RWPE1 (cell line): Measurements from ENCODE around the gene MYO5B.

Experiments
- CTCF ChIA-PET: fragments of 350-600 bp; sonication (Branson Sonifier 250); formaldehyde crosslinking; extraction: SDS; loops from one replicate; lab custom pipeline; 2021; lab: Yijun Ruan, JAX
- POLR2A ChIA-PET: fragments of 400-600 bp; formaldehyde crosslinking; extraction: SDS; loops from one replicate; lab custom pipeline; 2020; ENCODE audit warnings: antibody characterized with exemption; ENCODE audit not compliant: low non-redundant PET; lab: Yijun Ruan, JAX
- DNase-seq: peaks from one replicate; pipeline ENCODE4 v3.0.0; 2012; ENCODE audit warnings: low spot score
- H3K27ac ChIP-seq: fragments of 450-650 bp; 2 replicates; pipeline ENCODE4 v1.5.1; 2017
- TF ChIP-seq, protein P1 (sequence below): fragments of 450-650 bp; conservative IDR thresholded peaks from 2 replicates; pipeline ENCODE4 v1.5.1; 2017; ENCODE audit warnings: low read depth, mild to moderate bottlenecking

The MYO5B gene

GRCh38 chr18:49931179-49931578, 263.8 kb downstream of the MYO5B start:
- POLR2A ChIA-PET = no interaction called here
- CTCF ChIA-PET = interaction anchor here (0.6 kb wide), 1 partner anchor 15 kb away, joined by 3 read pairs; no protein-coding TSS in a partner anchor
- no peak for DNase-seq
- H3K27ac ChIP-seq = no peak overlapping the region
- TF ChIP-seq, protein P1, sequence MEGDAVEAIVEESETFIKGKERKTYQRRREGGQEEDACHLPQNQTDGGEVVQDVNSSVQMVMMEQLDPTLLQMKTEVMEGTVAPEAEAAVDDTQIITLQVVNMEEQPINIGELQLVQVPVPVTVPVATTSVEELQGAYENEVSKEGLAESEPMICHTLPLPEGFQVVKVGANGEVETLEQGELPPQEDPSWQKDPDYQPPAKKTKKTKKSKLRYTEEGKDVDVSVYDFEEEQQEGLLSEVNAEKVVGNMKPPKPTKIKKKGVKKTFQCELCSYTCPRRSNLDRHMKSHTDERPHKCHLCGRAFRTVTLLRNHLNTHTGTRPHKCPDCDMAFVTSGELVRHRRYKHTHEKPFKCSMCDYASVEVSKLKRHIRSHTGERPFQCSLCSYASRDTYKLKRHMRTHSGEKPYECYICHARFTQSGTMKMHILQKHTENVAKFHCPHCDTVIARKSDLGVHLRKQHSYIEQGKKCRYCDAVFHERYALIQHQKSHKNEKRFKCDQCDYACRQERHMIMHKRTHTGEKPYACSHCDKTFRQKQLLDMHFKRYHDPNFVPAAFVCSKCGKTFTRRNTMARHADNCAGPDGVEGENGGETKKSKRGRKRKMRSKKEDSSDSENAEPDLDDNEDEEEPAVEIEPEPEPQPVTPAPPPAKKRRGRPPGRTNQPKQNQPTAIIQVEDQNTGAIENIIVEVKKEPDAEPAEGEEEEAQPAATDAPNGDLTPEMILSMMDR = no peak

DNA sequence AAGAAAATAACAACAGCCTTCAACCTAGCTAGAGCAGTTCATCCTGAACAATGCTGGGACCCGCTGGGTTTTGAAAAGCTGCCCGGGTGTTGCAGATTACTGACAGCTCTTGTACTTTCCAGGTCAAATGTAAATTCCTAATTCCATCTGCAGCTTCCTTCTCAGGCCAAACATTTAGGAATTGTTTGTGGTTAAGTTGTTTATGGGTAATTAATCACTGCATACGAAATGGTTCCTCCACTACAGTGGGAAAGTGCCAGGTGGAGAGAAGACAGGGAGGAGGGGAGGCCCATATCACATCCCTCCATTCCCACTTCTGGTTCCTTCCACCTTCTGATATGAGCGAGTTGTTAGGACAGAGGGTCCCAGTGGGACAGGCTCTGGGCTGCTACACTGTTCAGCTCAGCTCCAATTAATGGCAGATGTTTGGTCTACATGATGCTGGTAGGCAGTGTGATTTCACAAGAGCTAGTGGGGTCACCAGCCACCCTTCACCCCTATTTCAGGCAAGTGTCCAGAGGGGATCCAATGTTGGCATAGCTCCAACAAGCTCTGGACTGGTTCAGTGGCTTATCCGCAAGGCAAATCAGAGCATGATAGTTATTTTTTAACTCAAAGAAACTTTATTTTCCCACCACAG, 268.7 kb downstream of the MYO5B start:
- no peak for DNase-seq
- no peak overlapping the region for H3K27ac ChIP-seq
- ChIA-PET POLR2A (no interaction called here), CTCF (no interaction called here)
- TF ChIP-seq, protein P1 = no peak

- ChIA-PET CTCF (no interaction called here), POLR2A (no interaction called here)
- H3K27ac ChIP-seq = no peak overlapping the region
- TF ChIP-seq, protein P1 = no peak
- DNase-seq = no peak
Observed at GRCh38 chr18:49924293-49924983, 270.5 kb downstream of the MYO5B start.

- ChIA-PET POLR2A (no interaction called here), CTCF (no interaction called here)
- peak; percentile 42 for DNase-seq
- TF ChIP-seq, protein P1 = no peak
- no peak overlapping the region for H3K27ac ChIP-seq
Observed at GRCh38 chr18:49922228-49922627, 272.7 kb downstream of the MYO5B start.

GRCh38 chr18:49921318-49921985, 273.5 kb downstream of the MYO5B start:
- TF ChIP-seq, protein P1 = no peak
- CTCF ChIA-PET = interaction anchor here (0.6 to 0.7 kb wide), 2 partner anchors 10 to 33 kb away, joined by 3 to 7 read pairs; no protein-coding TSS in a partner anchor
- no peak overlapping the region for H3K27ac ChIP-seq
- DNase-seq = no peak
- POLR2A ChIA-PET = no interaction called here

GRCh38 chr18:49920731-49921130, 274.2 kb downstream of the MYO5B start:
- TF ChIP-seq, protein P1 = no peak
- peak; percentile 1 for DNase-seq
- H3K27ac ChIP-seq = no peak overlapping the region
- ChIA-PET POLR2A (no interaction called here), CTCF (interaction anchor here (0.6 to 0.7 kb wide), 2 partner anchors 9 to 33 kb away, joined by 3 to 7 read pairs; no protein-coding TSS in a partner anchor)
